ENCODE measurements around the gene RSRC2.
"Not testable (repeated sequence)": the region's sequence is repeated elsewhere in the genome, so short reads cannot be mapped to it uniquely, and the experiment has no call there.

DNA sequence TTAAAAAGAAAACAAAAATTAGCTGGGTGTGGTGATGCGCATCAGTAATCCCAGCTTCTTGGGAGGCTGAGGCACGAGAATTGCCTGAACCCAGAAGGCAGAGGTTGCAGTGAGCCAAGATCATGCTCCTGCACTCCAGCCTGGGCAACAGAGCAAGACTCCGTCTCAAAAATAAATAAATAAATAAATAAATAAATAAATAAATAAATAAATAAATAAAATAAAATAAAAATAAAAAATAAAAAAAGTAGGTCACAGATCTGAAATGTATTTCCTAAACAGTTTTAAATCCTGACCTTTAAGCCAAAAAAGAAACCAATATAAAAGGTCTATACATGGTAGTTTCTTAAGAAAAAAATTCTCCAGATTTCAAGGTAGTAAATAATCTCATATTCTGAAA, 13.7 kb downstream of the RSRC2 start:
- not testable (repeated sequence) for TF ChIP-seq PPARA (CRISPR knock-in tag; IDR thresholded peaks at IDR 0.05; ENCODE audit: borderline replicate concordance); RARB (CRISPR knock-in tag; IDR thresholded peaks at IDR 0.05)
